ENCODE results near the gene NEGR1. TPM values are rescaled to one million over a fixed set of nuclear protein-coding genes. Genes with fewer than 3 reads are reported as not detected.

NEGR1 gene
- total RNA-seq, 2 experiments from 2014 or later = not detected

DNA sequence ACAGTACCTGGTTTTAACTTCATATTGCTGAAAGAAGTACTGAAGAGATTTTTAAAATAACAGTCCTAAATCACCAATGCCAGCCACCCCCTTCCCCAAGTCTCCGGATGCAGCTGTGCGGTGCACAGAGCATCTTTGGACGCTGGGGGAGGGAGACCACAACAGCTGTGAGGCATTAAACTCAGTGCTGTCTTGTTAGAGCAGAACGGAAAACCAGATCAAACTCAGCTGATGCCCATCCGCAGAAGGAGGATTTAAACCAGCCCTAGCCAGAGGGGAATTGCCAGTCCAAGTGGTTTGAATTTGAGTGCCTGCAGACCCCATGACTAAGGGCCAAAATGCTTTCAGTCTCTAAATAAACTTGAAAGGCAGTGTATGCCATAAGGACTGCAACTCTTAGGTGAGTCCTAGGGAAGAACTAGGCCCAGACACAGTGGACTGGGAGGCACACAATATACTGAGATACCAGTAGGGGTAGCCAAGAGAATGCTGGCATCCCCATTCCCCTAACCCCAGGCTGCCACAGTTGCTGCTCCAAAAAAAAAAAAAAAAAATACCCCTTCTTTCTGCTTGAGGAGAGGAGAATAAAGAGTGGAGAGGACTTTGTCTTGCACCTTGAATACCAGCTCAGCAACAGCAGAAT, 576.2 kb downstream of the NEGR1 start:
- H3K4me1 Mint-ChIP-seq (ENCODE audit: low read depth) = no peaks in the 10 kb centered on the region
- H3K36me3 Mint-ChIP-seq (ENCODE audit: low read depth) = no peaks in the 10 kb centered on the region
- CTCF ChIA-PET = interaction anchor here (0.6 kb wide), 1 partner anchor 33 kb away, joined by 3 read pairs; no protein-coding TSS in a partner anchor
- no peaks in the 10 kb centered on the region for H3K27me3 Mint-ChIP-seq (ENCODE audit: low read depth)
- no peak overlapping the region for H3K4me3 Mint-ChIP-seq
- no peak overlapping the region for H3K27ac Mint-ChIP-seq
- intact Hi-C loops (cut with micrococcal nuclease) = no loop called here
- DNase-seq = no peak
- H3K9me3 Mint-ChIP-seq = peaks cover 11% of the 10 kb centered on the region

DNA sequence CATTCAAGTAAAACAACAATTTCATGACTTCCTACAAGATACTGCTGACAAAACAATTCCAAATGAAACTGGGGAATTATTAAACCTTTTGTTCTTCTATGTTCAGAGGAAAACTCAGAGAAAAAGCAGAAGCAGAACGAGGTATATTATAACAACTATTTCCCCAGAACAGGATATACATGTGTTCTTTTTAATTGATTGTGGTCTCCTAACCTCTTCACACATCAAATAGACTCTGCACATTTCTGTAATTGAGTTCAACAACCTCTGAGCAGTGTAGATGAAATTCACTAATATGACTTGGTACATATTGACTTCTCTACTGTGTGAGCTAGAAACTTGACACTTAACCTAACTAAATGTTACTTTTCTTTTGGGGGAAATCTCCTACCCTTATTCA, 584.2 kb downstream of the NEGR1 start:
- no peak overlapping the region for H3K4me3 Mint-ChIP-seq
- intact Hi-C loops (cut with micrococcal nuclease) = no loop called here
- CTCF ChIA-PET = no interaction called here
- H3K27ac Mint-ChIP-seq = no peak overlapping the region
- peaks cover 2% of the 10 kb centered on the region for H3K9me3 Mint-ChIP-seq
- no peak for DNase-seq
- H3K27me3 Mint-ChIP-seq (ENCODE audit: low read depth) = no peaks in the 10 kb centered on the region
- H3K36me3 Mint-ChIP-seq (ENCODE audit: low read depth) = no peaks in the 10 kb centered on the region
- H3K4me1 Mint-ChIP-seq (ENCODE audit: low read depth) = no peaks in the 10 kb centered on the region

DNA sequence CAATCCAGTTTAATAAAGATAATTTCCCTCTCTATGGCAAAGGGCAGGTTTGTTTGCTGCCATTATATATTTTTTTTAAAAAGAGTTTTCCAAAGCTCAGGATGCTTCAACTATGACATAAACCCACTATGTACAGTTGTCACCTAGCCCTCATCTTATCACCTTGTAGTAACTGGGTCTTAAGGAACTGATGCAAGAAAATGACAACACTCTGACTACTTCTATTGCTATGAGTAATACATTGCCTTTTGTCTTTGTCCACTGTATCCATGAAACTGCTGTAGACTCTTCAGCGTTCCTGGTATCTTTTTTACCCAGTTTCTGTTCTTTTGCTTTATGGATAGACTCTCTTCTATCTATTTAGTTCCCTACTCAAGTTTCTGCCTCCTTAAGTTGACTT, 586.5 kb downstream of the NEGR1 start:
- H3K4me1 Mint-ChIP-seq (ENCODE audit: low read depth) = no peaks in the 10 kb centered on the region
- CTCF ChIA-PET = no interaction called here
- H3K4me3 Mint-ChIP-seq = no peak overlapping the region
- H3K27ac Mint-ChIP-seq = no peak overlapping the region
- H3K27me3 Mint-ChIP-seq (ENCODE audit: low read depth) = no peaks in the 10 kb centered on the region
- no peaks in the 10 kb centered on the region for H3K36me3 Mint-ChIP-seq (ENCODE audit: low read depth)
- H3K9me3 Mint-ChIP-seq = no peaks in the 10 kb centered on the region
- intact Hi-C loops (cut with micrococcal nuclease) = no loop called here
- DNase-seq = no peak

DNA sequence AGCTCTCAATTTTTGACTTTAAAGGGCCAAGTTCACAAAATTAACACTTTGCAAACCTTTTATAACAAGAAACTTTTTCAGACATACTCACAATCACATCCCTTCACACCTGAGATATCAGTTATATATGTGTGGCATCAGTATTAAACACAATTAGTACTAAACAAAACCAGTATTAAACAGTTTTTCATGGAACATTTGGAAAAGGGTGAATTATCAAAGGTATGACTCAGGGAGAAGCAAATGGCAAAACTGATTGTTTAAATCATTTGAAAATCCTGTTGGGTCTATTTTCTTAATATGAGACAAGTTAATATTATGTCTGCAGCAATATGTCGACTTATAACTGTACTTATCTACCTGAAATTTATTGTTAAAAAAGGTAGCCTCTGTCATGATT, 587.3 kb downstream of the NEGR1 start:
- H3K27ac Mint-ChIP-seq = no peak overlapping the region
- no peaks in the 10 kb centered on the region for H3K4me1 Mint-ChIP-seq (ENCODE audit: low read depth)
- H3K4me3 Mint-ChIP-seq = no peak overlapping the region
- no peaks in the 10 kb centered on the region for H3K27me3 Mint-ChIP-seq (ENCODE audit: low read depth)
- CTCF ChIA-PET = no interaction called here
- no peaks in the 10 kb centered on the region for H3K36me3 Mint-ChIP-seq (ENCODE audit: low read depth)
- no peaks in the 10 kb centered on the region for H3K9me3 Mint-ChIP-seq
- intact Hi-C loops (cut with micrococcal nuclease) = no loop called here
- no peak for DNase-seq

DNA sequence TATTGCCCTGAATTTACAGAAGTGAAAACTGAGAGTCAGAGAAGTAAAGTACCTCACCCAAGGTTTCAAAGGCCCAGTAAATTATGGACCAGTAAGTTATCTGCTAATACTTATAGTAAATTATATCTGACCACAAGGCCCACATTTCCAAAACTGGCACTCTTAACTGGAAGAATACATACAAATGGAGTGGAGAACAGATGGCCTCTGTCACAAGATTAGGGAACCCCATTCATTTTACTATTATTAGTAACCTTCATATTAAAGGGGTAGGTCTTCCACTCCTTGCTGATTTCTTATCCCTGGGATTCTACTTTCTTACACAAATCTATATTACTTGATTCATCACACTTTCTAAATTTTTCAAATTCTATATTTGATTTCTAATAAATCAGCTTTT, 588.8 kb downstream of the NEGR1 start:
- H3K4me1 Mint-ChIP-seq (ENCODE audit: low read depth) = no peaks in the 10 kb centered on the region
- no peak overlapping the region for H3K4me3 Mint-ChIP-seq
- intact Hi-C loops (cut with micrococcal nuclease) = no loop called here

DNA sequence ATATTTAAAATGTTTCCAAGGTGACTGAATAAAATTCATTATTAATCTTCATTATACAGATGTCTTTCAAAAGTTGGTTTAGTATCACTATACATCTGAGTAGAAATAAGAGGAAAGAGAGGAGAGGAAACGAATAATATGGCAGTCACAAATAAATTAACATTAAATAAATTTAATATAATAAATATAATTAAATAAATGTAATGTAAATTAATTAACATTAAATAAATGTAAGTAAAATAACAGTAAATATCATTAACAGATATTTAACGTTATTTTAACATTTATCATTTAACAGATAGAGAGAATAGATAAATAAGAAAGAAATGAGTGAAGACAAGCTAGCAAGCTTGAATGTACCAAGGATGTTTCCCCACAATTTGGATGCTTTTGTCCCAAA, 592.7 kb downstream of the NEGR1 start:
- H3K4me1 Mint-ChIP-seq (ENCODE audit: low read depth) = no peaks in the 10 kb centered on the region

More for the DNA sequence above, 588.8 kb downstream of the NEGR1 start:
- CTCF ChIA-PET = no interaction called here
- no peak overlapping the region for H3K27ac Mint-ChIP-seq
- no peaks in the 10 kb centered on the region for H3K36me3 Mint-ChIP-seq (ENCODE audit: low read depth)
- H3K27me3 Mint-ChIP-seq (ENCODE audit: low read depth) = no peaks in the 10 kb centered on the region
- no peak for DNase-seq
- H3K9me3 Mint-ChIP-seq = no peaks in the 10 kb centered on the region

DNA sequence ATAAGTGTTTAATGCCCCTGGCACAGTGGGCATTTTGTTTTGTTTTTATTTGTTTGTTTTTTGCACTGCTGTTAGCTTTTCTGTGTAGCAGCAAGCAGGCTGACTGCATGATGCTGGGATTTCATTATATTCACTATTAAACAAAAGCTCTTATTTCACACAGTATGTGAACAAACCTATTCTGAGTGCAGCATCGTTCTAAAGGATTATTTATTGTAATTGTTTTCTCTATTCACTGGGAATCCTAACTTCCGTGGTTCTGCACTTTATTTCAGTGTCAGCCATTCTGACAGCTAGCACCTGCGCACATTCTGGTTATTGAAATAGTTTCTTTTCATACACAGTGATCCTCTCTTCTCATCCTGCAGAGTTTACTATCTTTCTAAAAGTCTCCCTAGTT, 595.0 kb downstream of the NEGR1 start:
- Mint-ChIP-seq H3K4me3 (no peak overlapping the region), H3K36me3 (ENCODE audit: low read depth) (no peaks in the 10 kb centered on the region), H3K4me1 (ENCODE audit: low read depth) (no peaks in the 10 kb centered on the region), H3K27ac (no peak overlapping the region), H3K27me3 (ENCODE audit: low read depth) (no peaks in the 10 kb centered on the region), H3K9me3 (no peaks in the 10 kb centered on the region)
- no peak for DNase-seq
- intact Hi-C loops (cut with micrococcal nuclease) = no loop called here
- CTCF ChIA-PET = no interaction called here

More for the DNA sequence above, 592.7 kb downstream of the NEGR1 start:
- DNase-seq = no peak
- H3K9me3 Mint-ChIP-seq = no peaks in the 10 kb centered on the region
- H3K36me3 Mint-ChIP-seq (ENCODE audit: low read depth) = no peaks in the 10 kb centered on the region
- H3K27me3 Mint-ChIP-seq (ENCODE audit: low read depth) = no peaks in the 10 kb centered on the region
- no peak overlapping the region for H3K27ac Mint-ChIP-seq
- H3K4me3 Mint-ChIP-seq = no peak overlapping the region
- intact Hi-C loops (cut with micrococcal nuclease) = no loop called here
- CTCF ChIA-PET = no interaction called here

DNA sequence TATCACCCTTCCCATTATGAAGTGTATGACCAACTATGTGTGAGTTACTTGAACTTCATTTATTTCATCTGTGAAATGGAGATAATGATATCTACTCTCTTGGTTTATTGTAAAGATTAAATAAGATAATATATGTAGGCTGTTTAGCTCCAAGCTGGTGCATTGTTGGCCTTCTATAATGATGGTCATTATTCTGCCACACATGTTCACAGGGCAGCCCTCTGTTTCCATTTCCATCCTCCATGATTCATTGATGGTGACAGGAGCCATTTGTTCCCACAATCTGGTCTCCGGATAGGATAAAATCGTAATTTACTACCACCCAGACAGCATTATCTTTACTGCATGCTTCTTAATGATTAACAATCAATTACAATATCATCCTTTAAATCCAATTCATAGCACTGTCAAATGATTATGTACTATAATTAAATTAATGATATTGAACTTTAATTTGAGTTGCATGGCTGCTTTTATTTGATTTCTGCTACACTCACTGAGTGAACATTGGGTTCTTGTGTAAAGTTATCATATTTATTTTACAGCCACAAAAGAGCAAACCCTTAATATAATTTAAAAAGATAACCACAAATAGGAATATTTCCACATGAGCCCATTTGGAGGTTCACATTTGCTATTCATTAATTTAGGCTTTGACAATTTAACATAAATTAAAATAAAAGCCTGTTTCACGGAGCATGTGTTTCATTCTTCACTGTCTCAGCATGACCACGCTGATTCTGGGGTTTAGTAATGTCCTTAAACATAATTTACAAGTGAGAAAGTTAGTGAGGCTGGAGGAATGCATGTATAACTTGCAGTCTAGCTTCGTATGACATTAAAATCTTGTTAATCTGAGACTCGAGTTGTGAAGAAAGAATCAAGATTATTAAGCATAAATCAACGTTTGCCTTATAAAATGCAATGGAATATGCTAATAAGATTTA, 605.1 kb downstream of the NEGR1 start:
- no peaks in the 10 kb centered on the region for H3K4me1 Mint-ChIP-seq (ENCODE audit: low read depth)
- H3K9me3 Mint-ChIP-seq = peaks cover 3% of the 10 kb centered on the region
- no peaks in the 10 kb centered on the region for H3K36me3 Mint-ChIP-seq (ENCODE audit: low read depth)
- no peak for DNase-seq
- intact Hi-C loops (cut with micrococcal nuclease) = no loop called here
- H3K4me3 Mint-ChIP-seq = no peak overlapping the region
- H3K27me3 Mint-ChIP-seq (ENCODE audit: low read depth) = no peaks in the 10 kb centered on the region
- CTCF ChIA-PET = no interaction called here
- H3K27ac Mint-ChIP-seq = no peak overlapping the region

DNA sequence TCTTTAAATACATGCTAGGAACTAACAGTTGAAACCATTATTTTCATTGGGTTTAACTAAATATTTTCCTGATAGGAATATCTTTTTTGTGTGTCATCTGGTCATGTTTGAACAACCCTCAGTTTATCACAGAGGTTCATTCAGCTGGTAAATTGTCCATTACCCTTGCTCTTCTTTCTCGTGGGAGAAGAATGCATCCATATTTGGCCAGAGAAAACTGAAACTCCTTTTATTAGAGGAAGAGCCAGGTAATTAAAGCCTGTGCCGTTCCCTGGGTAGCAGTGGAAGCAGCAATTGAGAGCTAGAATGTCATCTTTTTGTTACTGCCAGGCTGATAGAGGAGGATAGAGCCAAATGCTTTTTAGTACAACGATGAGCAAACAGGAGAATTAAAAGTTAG, 614.3 kb downstream of the NEGR1 start:
- Mint-ChIP-seq H3K9me3 (no peaks in the 10 kb centered on the region), H3K27ac (no peak overlapping the region), H3K4me3 (no peak overlapping the region), H3K36me3 (ENCODE audit: low read depth) (no peaks in the 10 kb centered on the region), H3K27me3 (ENCODE audit: low read depth) (no peaks in the 10 kb centered on the region), H3K4me1 (ENCODE audit: low read depth) (no peaks in the 10 kb centered on the region)
- intact Hi-C loops (cut with micrococcal nuclease) = no loop called here
- CTCF ChIA-PET = no interaction called here
- DNase-seq = no peak

DNA sequence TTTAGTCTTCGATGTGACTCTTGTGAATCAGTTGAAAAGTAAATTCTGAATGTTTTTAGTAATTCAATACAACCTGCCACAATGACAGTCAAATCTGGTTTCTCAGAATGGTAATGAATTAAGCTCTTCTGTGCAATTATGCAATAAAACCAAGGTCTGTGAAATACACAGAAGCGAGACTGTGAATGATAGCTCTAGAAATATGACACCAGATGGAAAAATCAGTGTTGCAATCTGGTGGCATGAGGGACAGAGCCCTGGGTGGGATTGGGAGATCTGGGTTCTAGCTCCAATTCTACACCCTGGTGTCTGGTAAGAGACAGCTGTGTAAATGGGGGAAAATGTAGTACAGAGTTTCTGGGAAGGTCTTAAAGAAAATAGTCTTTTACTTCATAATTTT, 615.1 kb downstream of the NEGR1 start:
- CTCF ChIA-PET = no interaction called here
- no peaks in the 10 kb centered on the region for H3K4me1 Mint-ChIP-seq (ENCODE audit: low read depth)
- H3K9me3 Mint-ChIP-seq = no peaks in the 10 kb centered on the region
- no peaks in the 10 kb centered on the region for H3K27me3 Mint-ChIP-seq (ENCODE audit: low read depth)
- no peak for DNase-seq
- H3K36me3 Mint-ChIP-seq (ENCODE audit: low read depth) = no peaks in the 10 kb centered on the region
- no peak overlapping the region for H3K4me3 Mint-ChIP-seq
- intact Hi-C loops (cut with micrococcal nuclease) = no loop called here
- no peak overlapping the region for H3K27ac Mint-ChIP-seq

DNA sequence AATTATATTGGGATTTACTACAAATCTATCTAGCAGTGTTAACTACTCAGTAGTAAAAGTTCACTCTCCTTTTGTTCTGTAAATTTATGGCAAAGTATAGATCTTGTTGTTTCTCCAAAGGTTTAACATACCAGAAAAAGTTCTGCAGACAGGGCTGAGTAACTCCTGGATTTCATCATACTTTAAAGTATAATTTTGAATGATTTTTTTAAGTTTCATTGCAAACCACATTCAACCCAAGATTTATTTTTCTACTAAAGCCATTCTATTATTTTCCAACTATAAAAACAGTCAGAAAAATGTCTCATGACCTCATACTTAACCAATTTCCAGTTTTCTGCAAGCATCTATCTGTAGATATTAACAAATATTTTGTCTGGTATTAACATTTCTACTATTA, 615.7 kb downstream of the NEGR1 start:
- no peaks in the 10 kb centered on the region for H3K9me3 Mint-ChIP-seq
- H3K4me3 Mint-ChIP-seq = no peak overlapping the region
- H3K27ac Mint-ChIP-seq = no peak overlapping the region
- DNase-seq = no peak
- H3K27me3 Mint-ChIP-seq (ENCODE audit: low read depth) = no peaks in the 10 kb centered on the region
- no peaks in the 10 kb centered on the region for H3K36me3 Mint-ChIP-seq (ENCODE audit: low read depth)
- no peaks in the 10 kb centered on the region for H3K4me1 Mint-ChIP-seq (ENCODE audit: low read depth)
- CTCF ChIA-PET = no interaction called here
- intact Hi-C loops (cut with micrococcal nuclease) = no loop called here

DNA sequence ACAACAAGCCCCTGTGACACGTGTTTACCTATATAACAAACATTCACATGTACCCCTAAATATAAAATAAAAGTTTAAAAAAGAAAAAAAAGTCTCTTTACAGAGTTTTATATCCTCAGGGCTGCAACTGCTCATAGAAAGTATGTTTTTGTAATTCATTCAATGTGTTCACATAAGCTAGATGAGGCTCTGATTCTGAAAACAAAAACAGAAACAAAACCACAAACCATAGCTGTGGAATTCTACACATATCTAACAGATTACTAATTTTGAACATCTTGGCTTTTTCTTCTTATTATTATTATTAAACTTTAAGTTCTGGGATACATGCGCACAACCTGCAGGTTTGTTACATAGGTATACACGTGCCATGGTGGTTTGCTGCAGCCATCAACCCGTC, 621.9 kb downstream of the NEGR1 start:
- Mint-ChIP-seq H3K9me3 (peaks cover 6% of the 10 kb centered on the region), H3K27me3 (ENCODE audit: low read depth) (no peaks in the 10 kb centered on the region), H3K4me3 (no peak overlapping the region), H3K27ac (no peak overlapping the region), H3K4me1 (ENCODE audit: low read depth) (no peaks in the 10 kb centered on the region), H3K36me3 (ENCODE audit: low read depth) (no peaks in the 10 kb centered on the region)
- no peak for DNase-seq
- intact Hi-C loops (cut with micrococcal nuclease) = no loop called here
- CTCF ChIA-PET = no interaction called here

All from activated naive CD4-positive, alpha-beta T cell treated with anti-CD3 and anti-CD28 coated beads for 36 hours (primary cell).